GM21447 (cell line): ENCODE measurements around the gene PMP22.
"Not testable (repeated sequence)": the region's sequence is repeated elsewhere in the genome, so short reads cannot be mapped to it uniquely, and the experiment has no call there.

ENCODE experiments used
- ATAC-seq: cut with Tn5 transposase; IDR thresholded peaks from one replicate; pipeline ENCODE4 v1.9.1; 2021; ENCODE audit not compliant: unreplicated experiment

PMP22 gene

DNA sequence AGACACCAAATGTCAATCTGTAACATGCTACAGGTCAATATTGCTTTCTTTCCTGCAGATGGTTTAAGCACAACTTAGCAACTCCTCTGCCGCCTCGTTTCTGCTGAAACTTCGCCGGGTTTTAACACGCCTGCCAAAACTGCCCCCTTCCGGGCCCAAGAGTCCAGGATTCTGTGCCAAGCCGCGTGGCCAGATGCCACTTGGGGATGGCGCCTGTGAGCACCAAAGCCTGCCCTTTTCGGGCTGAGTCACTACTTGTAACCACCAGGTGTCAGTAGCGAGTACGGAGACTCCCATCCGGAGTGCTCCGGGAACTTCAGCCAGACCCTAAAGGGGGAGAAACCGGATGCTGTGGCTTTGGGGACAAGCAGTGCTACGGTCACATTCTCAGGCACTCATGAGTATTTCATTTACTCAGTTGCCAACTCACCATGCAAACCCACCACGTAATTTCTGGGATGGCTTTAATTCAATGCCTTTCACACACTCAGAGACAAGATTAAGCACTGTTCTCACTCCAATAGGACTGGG is 7.8 kb downstream of the PMP22 start:
- peak; percentile 86 for ATAC-seq

DNA sequence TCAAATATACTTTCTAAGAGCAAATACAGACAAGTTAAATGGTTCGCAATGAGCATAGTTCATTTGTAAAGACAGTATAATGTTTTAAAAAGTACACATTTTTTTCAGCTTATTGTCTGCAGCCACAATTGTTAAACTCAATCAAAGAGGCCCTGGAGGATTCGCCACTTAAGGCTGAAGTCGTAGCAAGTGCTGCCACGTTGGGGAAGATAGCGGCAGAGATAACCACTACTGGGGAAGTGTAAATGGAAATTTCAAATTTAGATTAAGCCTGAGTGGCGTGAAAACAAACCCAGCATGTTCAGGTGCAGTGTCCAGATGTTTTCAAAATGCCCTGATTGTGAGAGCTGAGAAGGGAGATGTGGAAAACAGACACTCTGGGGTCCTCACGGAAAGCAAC is 8.4 kb downstream of the PMP22 start:
- no peak for ATAC-seq

DNA sequence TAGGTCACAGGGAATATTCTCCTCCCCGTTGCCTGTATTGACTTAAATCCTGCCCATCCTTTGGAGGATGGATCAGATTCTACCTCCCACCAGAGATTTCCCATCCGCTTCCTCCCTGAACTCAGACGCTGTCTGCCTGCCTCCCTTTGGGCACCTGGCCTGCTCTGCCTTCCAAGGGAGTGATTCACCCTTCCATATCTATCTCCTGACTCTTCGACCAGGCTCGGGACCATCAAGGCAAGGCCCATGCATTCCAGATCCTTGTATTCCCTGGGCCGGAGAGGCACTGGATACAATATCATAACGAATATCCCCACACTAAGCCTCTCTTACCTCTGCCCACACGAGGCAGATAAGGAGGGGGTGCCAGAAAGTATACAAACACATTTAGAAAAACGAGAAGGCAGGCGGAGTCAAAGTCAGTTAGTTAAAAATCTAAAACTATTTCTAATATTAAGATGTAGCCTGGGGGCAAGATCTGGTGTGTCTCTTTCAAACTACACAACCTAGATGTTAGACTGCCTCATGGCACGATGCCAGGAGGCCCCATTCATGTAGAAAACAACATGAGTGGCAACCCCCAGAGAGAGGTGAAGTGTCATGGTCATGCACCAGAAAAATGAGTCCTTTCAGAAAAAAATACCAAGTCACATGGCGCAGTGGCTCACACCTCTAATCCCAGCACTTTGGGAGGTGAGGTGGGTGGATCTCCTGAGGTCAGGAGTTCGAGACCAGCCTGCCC is 9.2 kb downstream of the PMP22 start:
- no peak for ATAC-seq

DNA sequence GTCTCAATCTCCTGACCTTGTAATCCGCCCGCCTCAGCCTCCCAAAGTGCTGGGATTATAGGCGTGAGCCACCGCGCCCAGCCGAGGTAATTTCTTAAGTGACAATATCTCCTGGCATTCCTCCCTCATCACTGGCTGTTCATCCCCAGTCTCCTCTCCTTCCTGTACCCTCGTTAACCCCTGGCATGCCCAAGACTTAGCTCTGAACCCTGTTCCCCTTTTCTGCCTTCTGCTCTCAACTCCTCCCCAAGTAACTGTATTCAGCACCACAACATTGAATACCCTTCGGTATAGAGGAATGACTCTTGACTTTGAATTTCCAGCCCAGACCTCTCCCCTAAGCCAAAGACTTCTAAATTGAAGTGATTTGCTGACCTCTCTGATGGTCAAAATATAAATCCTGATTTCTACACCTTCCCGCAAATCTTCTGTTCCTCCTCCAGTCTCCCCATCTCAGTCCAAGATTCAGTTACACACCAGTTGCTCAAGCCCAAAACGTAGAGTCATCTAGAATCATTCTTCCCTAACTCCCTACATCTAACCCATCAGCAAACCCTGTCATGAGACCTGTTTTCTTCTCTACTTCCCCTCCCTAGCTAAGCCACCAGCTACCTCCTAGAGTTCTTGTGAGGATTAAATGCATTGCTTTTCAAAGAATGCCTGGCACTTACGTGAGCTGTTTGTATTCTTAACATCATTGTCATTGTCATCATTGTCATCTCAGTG is 14.8 kb downstream of the PMP22 start:
- no peak for ATAC-seq

DNA sequence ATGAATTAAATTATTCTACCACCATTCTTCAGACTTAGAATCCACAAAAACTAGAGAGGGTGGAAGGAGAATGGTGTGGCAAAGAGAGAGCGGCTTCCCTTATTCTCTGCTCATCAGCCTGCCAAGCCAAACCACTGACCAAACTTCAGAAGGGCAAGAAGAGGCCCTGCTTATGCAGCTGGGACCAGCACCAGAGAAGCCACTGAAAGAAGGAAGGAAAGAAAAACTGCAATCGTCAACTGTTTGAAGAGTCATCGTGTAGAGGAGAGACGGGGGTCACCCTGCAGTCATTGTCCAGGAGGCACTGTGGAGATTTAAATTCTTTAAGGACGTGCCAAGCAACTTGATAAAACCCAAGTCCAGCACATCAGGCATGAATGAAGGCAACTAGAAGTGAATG is 15.6 kb downstream of the PMP22 start:
- no peak for ATAC-seq

DNA sequence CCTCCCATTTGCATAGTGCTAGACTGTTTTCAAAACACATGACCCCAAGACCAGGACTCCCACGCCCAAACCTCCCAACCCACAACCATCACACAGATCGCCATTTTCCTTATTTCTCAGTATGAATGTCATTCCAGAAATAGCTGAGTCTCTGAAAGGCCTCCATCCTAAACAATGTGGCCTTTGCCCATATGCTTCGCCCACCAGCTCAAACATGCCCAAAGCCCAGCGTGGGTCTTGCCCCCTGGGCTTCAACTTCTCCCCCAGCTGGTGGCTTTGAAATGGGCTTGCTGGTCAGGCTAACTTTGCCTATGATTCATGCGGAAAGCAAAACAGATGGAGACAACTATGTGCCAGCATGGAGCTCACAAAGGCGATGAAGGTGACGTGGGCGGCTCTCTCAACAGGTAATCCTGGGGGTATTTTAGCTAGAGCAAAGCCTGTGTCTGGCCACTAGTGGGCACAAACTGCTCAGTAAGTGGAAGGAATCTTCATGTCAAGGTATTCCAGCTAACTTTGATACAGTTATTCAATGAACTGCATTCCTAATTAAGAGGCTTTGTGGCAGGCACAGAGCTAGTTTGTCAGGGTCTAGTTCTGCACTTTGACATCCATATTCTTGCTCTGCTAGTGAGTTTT is 17.1 kb downstream of the PMP22 start:
- ATAC-seq = no peak

DNA sequence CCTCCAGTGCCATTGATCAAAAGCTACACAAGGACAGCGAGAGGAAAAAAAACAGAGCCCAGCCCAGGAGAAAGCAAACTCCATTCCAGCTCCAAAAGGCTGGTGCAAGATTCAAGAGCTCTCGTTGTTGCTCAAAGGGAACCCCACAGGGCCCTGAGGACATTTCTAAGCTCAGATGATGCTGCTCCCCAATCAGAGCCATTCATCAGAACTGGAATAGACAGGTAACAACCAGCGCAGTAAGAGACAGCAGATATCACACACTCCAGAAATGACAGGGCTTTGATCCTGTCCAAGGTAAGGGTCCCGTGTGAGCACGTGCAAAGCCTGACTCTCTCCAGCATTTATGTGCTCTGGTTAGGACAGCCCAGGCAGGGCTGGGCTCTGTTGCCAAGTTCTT is 20.1 kb downstream of the PMP22 start:
- no peak for ATAC-seq

DNA sequence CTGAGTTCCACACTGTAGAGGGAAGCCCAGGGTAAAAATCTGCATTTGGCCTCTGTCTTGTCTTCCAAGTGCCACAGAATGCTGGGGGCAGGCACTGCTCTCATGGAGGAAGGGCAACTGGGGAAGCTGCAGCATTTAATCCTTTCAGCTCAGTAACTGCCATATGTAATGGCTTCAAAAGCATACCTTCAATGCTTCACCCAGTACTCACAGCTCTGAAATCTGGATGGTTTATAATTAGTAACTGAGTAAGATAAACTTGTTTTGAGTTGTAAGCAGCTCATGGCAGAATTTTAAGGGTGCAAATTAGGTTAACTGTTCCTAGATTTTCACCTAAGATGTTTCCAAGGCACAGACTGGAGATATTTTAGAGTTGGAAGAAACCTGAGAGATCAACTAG is 24.5 kb downstream of the PMP22 start:
- no peak for ATAC-seq

DNA sequence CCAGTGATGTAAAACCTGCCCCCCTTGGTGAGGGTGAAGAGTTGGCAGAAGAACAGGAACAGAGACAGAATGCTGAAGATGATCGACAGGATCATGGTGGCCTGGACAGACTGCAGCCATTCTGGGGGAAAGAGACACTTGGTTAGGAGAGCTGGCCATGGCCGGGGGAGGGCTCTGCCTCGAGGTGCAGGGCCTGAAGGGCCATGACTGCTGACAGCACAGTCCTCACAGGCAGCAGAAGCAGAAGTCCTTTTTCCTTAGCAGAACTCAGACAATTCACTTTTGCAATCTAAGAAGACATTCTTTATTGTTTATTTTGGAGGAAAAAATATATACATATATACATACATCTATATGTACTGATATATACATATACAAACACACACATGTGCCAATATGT is 25.6 kb downstream of the PMP22 start:
- ATAC-seq = no peak

DNA sequence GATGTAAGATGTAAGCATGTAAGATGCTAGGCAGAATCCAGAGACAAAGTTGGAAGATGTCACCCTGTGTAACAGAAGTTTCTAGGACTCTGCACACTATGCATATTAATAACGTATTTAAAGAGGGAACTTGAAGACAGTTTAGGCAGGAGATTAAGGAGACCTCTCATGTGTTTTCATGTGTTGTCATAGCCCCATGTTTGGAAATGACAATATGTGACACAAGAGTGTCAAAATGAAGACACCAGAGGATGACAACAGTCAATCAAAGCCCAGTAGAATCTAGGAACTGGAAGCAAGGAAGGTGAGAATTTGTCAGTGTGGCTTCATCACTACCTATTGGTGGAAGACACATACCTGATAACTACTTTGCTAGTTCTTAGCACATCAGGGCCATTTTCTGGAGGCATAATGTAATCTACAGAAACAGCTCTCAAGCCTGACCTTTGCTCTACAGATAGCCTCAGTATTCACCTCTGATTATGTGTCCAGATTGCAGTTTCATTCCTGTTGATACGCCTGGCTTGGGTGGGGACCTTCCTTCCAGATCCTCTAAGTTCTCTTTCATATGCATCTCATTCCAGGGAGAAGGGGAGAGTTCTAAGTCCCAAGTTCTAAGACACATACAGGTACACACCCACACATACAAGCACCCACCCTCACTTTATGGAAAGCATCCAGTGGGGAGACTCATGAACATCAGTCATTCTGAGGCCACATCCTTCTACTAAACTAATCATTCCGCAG is 26.3 kb downstream of the PMP22 start:
- ATAC-seq = no peak

DNA sequence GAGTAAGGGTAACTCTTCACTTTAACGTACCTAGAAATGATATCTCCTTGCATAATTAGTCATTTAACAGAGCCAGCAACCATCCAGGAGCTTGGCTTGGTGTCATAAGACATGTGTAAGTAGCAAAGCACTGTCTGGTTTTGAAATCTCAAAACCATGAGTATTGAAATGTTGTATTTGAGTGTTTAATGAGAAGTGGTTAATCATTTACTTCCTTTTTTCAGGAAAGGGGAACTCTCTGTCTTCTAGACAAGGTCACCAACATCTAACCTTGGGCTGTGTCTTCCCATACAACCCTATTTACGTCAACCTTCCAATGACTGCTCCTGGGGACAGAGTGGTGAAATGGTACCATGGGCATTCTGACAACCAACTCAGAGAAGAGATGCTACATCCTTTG is 27.1 kb downstream of the PMP22 start:
- no peak for ATAC-seq

DNA sequence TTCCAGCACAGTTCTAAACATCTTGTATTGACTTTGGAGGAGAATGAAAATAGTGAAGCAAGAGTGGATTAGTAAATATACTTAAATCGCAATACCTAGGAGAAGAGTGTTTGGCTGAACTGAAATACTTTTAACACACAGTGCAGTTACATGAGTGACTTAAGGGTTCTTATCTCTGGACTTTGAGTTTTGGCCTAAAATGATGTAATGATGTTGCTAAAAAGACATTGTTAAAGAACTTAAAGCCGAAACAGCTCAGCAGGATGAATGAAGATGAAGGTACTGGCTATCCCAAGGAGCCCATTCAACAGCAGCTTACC is 28.1 kb downstream of the PMP22 start:
- ATAC-seq = no peak

DNA sequence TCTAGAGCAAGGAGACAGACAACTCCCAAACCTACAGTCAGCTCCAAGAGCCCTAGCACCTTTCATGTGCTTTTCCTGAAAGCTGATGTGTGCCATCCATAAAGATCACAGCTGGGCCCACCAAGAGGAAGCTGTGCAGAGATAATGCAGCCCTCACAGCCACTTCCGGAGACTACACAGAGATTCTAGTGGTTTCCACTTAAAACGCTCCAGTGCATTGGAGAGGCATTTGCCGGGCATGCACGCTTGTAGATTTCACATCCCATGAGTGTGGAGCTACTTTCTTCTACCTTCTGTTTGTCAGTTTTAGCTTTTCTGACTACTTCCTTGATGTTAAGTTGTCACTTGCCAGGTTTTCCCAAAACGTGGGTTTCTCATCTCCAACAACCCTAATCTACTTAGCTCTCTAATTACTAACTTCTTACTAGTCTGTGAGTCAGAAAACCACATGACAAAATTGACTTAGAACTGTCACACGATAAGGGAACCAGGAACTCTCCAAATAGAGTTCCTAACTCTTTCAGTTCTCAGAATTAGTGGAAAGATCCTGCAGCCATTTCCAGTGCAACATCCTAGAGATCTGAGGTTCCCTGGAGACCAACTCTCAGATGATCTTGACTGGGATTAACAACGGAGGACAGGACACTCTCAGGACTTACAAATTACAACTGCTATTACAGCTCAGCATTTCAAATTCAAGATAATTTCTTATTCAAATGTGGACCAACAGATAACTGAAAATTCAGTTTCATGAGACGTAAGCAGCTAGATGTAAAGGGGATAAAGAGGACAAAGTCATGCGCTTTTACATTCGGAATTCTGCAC is 28.6 kb downstream of the PMP22 start:
- ATAC-seq = no peak

DNA sequence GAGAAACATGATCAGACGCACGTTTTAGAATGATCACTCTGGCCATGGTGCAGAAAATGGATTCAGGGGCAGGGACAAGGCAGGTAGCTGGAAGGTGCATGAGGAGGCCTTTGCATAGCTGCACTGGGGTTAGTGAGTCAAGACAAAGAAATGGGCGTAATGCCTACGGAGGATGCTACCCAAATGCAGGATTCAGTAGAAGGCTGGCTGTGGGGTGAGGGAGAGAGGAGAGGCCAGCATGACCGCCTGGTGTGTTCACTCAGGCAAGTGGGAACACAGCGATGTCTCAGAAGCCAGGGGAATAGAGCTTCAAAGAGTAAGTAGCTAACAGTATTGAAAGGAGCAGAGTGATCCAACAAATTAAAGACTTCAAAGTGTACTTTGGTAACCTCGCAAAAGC is 31.2 kb downstream of the PMP22 start:
- ATAC-seq = no peak

DNA sequence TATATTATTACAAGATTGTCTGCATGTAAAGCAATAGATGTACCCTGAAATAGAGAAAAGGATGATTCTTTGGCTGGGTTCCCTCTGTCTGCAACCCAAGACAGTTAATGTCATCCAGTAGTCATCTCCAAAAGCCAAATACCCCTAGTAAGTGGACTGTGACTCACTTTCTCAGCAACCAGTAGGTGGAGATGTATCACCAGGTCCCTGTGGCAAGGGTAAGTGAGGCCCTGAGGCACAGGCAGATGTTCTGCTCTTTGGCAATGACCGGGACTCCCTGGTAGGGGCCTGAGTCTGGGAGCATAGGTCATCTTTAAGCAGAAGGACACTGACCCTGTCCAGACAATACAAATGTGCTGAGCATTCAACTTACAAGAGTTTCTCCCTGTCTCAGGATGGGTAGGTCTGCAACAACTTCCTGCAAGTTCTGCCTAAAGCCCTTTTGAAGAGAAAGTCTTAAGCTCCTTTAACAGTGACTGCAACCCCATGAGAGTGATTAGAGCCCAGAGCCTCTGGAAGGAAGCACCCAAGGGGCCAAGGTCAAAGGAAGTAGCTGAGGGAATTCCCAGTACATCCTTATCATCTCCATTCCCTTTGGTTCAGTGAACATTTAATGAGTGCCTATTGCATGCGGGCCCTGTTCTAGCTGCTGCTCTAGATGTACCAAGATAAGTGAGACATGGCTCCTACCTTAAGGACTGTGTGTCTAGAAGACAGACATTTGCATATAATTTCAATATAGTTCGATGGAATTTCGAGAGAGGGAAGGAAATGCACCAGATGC is 31.9 kb downstream of the PMP22 start:
- no peak for ATAC-seq

DNA sequence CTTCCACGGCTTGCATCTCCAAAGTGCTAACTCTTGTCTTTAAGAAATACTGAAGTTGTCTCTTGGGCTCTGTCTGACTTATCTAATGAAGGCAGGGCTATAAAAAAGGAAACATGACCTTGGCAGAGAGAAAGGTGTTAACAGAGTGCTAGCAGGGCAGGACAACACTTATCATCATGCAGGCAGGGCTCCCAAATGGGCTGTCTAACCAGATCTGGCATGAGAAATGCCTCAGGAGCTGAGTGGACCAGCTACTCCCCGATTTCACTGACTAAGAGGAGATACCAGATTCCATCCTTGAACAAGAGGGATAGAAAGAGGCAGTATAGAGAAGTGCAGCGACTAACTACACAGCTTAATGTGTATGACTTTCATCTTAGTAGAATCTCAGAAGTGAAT is 32.6 kb downstream of the PMP22 start:
- ATAC-seq = no peak

DNA sequence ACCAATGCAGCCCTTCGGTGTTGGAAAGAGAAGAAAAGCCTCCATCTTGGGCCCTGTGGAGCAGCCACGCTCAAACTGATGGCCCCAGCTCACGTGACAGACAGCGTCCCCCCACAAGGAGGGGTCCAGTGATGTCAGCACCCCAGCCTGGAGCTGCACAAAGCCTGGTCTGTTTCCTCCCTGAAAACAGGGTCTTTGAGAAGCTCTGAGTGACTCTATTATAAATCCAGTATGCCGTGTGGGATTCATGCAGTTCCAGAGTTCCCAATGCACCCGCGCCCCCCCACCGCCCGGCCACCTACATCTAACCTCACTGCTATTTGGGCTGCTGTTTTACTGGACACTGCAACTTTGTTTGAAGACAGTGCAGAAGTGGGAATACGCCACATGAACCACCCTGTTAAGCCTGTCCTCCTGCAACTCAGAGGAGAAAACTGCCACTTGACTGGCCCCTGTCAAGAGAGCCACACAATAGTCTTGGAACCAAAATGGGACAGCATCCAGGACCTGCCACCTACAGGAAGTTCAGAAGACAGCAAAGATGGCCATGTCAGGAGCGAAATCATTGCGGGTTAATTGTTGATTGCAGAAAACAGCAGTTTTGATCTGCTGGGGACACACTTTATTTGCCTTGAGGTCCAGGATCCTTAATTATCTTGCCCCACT is 33.1 kb downstream of the PMP22 start:
- no peak for ATAC-seq

DNA sequence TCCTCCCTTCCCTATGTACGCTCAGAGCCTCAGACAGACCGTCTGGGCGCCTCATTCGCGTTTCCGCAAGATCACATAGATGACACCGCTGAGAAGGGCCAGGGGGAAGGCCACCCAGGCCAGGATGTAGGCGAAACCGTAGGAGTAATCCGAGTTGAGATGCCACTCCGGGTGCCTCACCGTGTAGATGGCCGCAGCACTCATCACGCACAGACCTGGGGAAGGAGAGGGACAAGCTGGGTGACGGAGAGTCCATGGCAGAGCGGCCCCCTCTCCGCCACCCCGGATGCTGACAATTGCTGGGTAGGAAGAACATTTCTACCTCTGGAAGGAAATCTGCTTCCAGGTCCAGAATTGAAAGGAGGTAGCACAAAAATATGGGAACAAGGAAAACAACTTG is 34.3 kb downstream of the PMP22 start:
- no peak for ATAC-seq

DNA sequence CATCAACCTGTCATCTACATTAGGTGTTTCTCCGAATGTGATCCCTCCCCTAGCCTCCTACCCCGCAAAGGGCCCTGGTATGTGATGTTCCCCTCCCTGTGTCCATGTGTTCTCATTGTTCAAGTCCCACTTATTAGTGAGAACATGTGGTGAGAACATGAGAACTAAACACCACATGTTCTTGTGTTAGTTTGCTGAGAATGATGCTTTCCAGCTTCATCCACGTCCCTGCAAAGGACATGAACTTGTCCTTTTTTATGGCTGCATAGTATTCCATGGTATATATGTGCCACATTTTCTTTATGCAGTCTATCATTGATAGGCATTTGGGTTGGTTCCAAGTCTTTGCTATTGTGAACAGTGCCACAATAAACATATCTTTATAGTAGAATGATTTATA is 43.3 kb downstream of the PMP22 start:
- ATAC-seq = not testable (repeated sequence)
